ENCODE results near the gene SNX10. TPM values are rescaled to one million over a fixed set of nuclear protein-coding genes. Genes with fewer than 3 reads are reported as not detected.

SNX10 gene
- total RNA-seq, 2 experiments from 2014 or later: 4.6 to 5.8 TPM

DNA sequence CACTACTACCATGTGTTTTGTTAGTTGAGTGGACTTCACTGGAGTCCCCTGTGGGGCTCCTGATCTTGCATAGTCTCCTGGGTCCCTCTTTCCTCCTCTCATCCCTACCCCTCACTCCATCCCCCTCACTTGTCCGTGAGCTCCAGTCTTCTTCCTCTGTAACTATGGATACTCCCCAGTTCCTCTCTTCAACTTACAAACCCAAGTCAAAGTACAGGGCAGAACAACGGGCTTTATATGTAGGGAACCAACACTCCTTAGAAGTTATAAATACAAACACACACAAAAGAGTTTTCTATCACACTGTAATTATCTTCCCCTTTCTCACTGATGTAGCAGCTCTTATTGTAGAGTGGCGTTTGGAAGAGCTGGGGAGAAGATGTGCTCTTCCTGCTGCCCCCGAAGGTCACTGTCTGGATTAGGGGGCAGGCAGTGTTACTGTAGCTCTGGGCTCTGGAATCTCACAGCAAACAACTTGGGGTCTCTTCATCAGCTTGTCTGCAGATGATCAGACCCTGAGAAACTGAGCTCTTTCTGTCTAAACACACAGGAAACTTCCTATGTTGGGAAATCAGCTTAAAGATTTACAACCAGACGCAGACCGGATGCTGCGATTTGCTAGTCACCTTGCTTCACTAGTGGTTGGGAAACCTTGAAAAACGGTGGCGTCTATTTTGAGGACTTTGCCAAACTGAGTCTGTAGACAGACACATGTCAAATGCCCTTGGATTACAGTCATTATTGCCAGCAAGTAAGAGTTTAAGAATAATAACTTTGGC is 13.6 kb downstream of the SNX10 start:
- peaks cover 11% of the 10 kb centered on the region for H3K4me1 ChIP-seq (ENCODE audit: insufficient read depth, low read length)
- H3K4me1 Mint-ChIP-seq (ENCODE audit: low read depth): peaks cover 32% of the 10 kb centered on the region
- H3K36me3 Mint-ChIP-seq (ENCODE audit: low read depth): peaks cover 21% of the 10 kb centered on the region

DNA sequence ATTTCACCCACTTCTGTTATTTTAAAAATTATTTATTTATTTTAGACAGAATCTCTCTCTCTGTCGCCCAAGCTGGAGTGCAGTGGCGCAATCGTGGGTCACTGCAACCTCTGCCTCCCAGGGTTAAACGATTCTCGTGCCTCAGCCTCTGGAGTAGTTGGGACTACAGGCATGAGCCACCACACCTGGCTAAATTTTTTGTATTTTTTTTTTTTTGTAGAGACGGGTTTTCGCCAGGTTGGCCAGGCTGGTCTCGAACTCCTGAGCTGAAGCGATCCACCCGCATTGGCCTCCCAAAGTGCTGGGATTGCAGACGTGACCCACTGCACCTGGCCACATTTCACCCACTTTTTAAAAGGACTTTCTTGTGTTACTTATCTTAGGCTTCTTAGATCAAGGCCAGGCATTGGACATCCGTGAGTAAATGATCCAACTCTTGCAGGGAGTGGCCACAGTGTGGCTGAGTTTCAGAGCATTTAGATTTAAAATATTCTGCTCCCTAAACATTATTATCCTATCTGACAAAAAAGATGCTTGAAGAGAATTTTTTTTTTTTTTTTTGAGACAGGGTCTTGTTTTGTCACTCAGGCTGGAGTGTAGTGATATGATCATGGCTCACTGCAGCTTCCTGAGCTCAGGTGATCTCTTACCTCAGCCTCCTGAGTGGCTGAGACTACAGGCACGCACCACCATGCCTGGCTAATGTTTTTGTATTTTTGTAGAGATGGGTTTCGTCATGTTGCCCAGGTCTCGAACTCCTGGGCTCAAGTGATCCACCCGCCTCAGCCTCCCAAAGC is 14.4 kb downstream of the SNX10 start:
- POLR2A ChIA-PET: interaction anchor here (1.0 to 2.1 kb wide), 5 partner anchors 12 to 120 kb away, joined by 3 to 7 read pairs (median 4); partner anchors contain the start of genes CBX3 and SNX10

More for the DNA sequence above, 13.6 kb downstream of the SNX10 start:
- CTCF ChIA-PET: no interaction called here
- no peaks in the 10 kb centered on the region for H3K27me3 Mint-ChIP-seq
- no peak overlapping the region for H3K4me3 ChIP-seq (ENCODE audit: low read length)
- ATAC-seq (ENCODE audit: poor library complexity) (peak; percentile 62), DNase-seq (peak in 6 of 14 experiments; percentile 8 to 67 (median 38))
- no peaks in the 10 kb centered on the region for H3K27me3 ChIP-seq (ENCODE audit: control insufficient read depth in 1 of 2, insufficient read depth in 2 of 2, low read length in 2 of 2)
- no peaks in the 10 kb centered on the region for H3K9me3 ChIP-seq (ENCODE audit: control insufficient read depth in 1 of 2, insufficient read depth in 1 of 2, low read length in 2 of 2)
- no peak overlapping the region for H3K4me3 Mint-ChIP-seq
- H3K27ac ChIP-seq (ENCODE audit: low read depth in 1 of 2, low read length in 2 of 2): no peak overlapping the region
- POLR2A ChIA-PET: interaction anchor here (0.6 to 2.1 kb wide), 6 partner anchors 11 to 119 kb away, joined by 3 to 7 read pairs (median 4); partner anchors contain the start of genes CBX3 and SNX10
- H3K36me3 ChIP-seq (ENCODE audit: insufficient read depth, low read length): peaks cover 6% of the 10 kb centered on the region
- H3K27ac Mint-ChIP-seq: peak overlapping the region; percentile 27
- intact Hi-C loops (cut with DNase I, micrococcal nuclease): no loop called here
- no peaks in the 10 kb centered on the region for H3K9me3 Mint-ChIP-seq
- no peak for TF ChIP-seq CTCF (IDR thresholded peaks at IDR 0.05)

More for the DNA sequence above, 14.4 kb downstream of the SNX10 start:
- H3K27ac ChIP-seq (ENCODE audit: low read depth in 1 of 2, low read length in 2 of 2): no peak overlapping the region
- ATAC-seq (ENCODE audit: poor library complexity) (no peak), DNase-seq (no peak)
- H3K4me3 Mint-ChIP-seq: no peak overlapping the region
- intact Hi-C loops (cut with DNase I, micrococcal nuclease): no loop called here
- H3K4me1 Mint-ChIP-seq (ENCODE audit: low read depth): peaks cover 32% of the 10 kb centered on the region
- H3K36me3 ChIP-seq (ENCODE audit: insufficient read depth, low read length): peaks cover 8% of the 10 kb centered on the region
- H3K27me3 Mint-ChIP-seq: no peaks in the 10 kb centered on the region
- no peak overlapping the region for H3K27ac Mint-ChIP-seq
- no peak for TF ChIP-seq CTCF (IDR thresholded peaks at IDR 0.05)
- no peak overlapping the region for H3K4me3 ChIP-seq (ENCODE audit: low read length)
- H3K36me3 Mint-ChIP-seq (ENCODE audit: low read depth): peaks cover 18% of the 10 kb centered on the region
- peaks cover 11% of the 10 kb centered on the region for H3K4me1 ChIP-seq (ENCODE audit: insufficient read depth, low read length)
- no peaks in the 10 kb centered on the region for H3K9me3 ChIP-seq (ENCODE audit: control insufficient read depth in 1 of 2, insufficient read depth in 1 of 2, low read length in 2 of 2)
- no peaks in the 10 kb centered on the region for H3K9me3 Mint-ChIP-seq
- H3K27me3 ChIP-seq (ENCODE audit: control insufficient read depth in 1 of 2, insufficient read depth in 2 of 2, low read length in 2 of 2): no peaks in the 10 kb centered on the region
- CTCF ChIA-PET: no interaction called here
